ENCODE measurements around the gene HTR7. TPM values are rescaled to one million over a fixed set of nuclear protein-coding genes. Genes with fewer than 3 reads are reported as not detected.

The HTR7 gene
- total RNA-seq, 4 donors from 2014 or later, result 0.33 to 1.7 (median 0.40) TPM

Small RNA genes within 50 kb of the gene (small RNA-seq; reads per million reads assigned to genes)
- 0 reads per million in 3 donors for gene RF00019

Other genes with a start within 250 kb of the HTR7 start
- 10 to 100 TPM; 21.6 to 31.8 (median 25.7) TPM for gene RPP30, start 13.9 kb upstream of the HTR7 start, total RNA-seq
- gene ANKRD1, start 63.0 kb upstream of the HTR7 start, total RNA-seq, result under 1 TPM in 1 of 4 donors, not detected in 3; 0.83 TPM